ENCODE results near the gene KMT2B.

GRCh38 chr19:35670686-35671085 is 47.1 kb upstream of the KMT2B start:
- TF ChIP-seq CTCF (IDR thresholded peaks at IDR 0.05) (no peak), POLR2A (IDR thresholded peaks at IDR 0.05) (no peak)

Data from breast epithelium (tissue), 3 donors.